A549 (cell line): ENCODE results near the gene OBSCN. TPM values are rescaled to one million over a fixed set of nuclear protein-coding genes. Genes with fewer than 3 reads are reported as not detected.

Experiments
- ATAC-seq, 2 experiments: fragments of 200-7000 bp in 1 of 2; fragments of >200 bp in 1 of 2; cut with Nextera tagmentation in 1 of 2; cut with Tn5 transposase in 1 of 2; 3 replicates each; pipeline versions ENCODE4 v1.8.0 to v1.9.1; 2018 to 2020; ENCODE audit warnings: mild to moderate bottlenecking in 1 of 2, moderate library complexity in 1 of 2
- CTCF ChIA-PET: fragments of 300-600 bp; sonication (Branson Sonifier 250); formaldehyde crosslinking; extraction: SDS; loops from one replicate; lab custom pipeline; 2021; ENCODE audit warnings: antibody characterized with exemption, inconsistent platforms; lab: Yijun Ruan, JAX
- POLR2A ChIA-PET: fragments of 350-600 bp; formaldehyde crosslinking; extraction: SDS; loops from one replicate; lab custom pipeline; 2021; ENCODE audit warnings: antibody characterized with exemption, inconsistent platforms; lab: Yijun Ruan, JAX
- DNase-seq, 2 experiments: peaks; one replicate each; pipeline versions ENCODE4 v3.0.0 to v3.0.0-alpha.2; 2011 to 2016; ENCODE audit warnings: low read depth in 1 of 2, low spot score in 1 of 2
- FAIRE-seq: peaks from 2 replicates; lab custom pipeline; 2011; peaks lifted over from hg19 to GRCh38; lab: Jason Lieb, UNC
- H3K27ac ChIP-seq, 2 experiments: fragments of >200 bp; sonication (Bioruptor Twin); formaldehyde crosslinking; 3 replicates each; pipeline ENCODE4 v1.5.1; 2016 to 2017
- H3K4me1 ChIP-seq: fragments of >200 bp; sonication (Bioruptor Twin); formaldehyde crosslinking; 3 replicates; pipeline ENCODE4 v1.6.1; 2016
- H3K4me2 ChIP-seq: fragments of >200 bp; sonication (Bioruptor Twin); formaldehyde crosslinking; 3 replicates; pipeline ENCODE4 v1.6.1; 2016
- H3K4me3 ChIP-seq: fragments of >200 bp; sonication (Bioruptor Twin); formaldehyde crosslinking; 3 replicates; pipeline ENCODE4 v1.5.1; 2016
- H3K9me3 ChIP-seq: fragments of >200 bp; sonication (Bioruptor Twin); formaldehyde crosslinking; 3 replicates; pipeline ENCODE4 v1.6.1; 2016
- BHLHE40 ChIP-seq: IDR thresholded peaks from 2 replicates; pipeline ENCODE4 v1.6.1; 2012; ENCODE audit warnings: low read depth, low read length, inconsistent platforms
- CBX8 ChIP-seq: fragments of 200-600 bp; sonication (generic); IDR thresholded peaks from 2 replicates; pipeline ENCODE4 v1.6.1; 2016
- CHD2 ChIP-seq: fragments of 150-350 bp; IDR thresholded peaks from 2 replicates; pipeline ENCODE4 v1.6.1; 2014; ENCODE audit warnings: low read length; ENCODE audit not compliant: partially characterized antibody
- CHD4 ChIP-seq: fragments of 200-600 bp; sonication (generic); IDR thresholded peaks from 2 replicates; pipeline ENCODE4 v1.6.1; 2016; ENCODE audit warnings: antibody characterized with exemption, mild to moderate bottlenecking, borderline replicate concordance
- ELK1 ChIP-seq: fragments of 150-350 bp; IDR thresholded peaks from 2 replicates; pipeline ENCODE4 v1.6.1; 2014; ENCODE audit warnings: low read depth, mild to moderate bottlenecking, low read length
- EP300 ChIP-seq, 2 experiments: fragments of >200 bp; sonication (Bioruptor Twin); formaldehyde crosslinking; IDR thresholded peaks; 2 replicates in 1 of 2; 3 replicates in 1 of 2; pipeline ENCODE4 v1.6.1; 2016 to 2017
- ESRRA ChIP-seq: fragments of 150-350 bp; IDR thresholded peaks from 2 replicates; pipeline ENCODE4 v1.6.1; 2014; ENCODE audit warnings: mild to moderate bottlenecking, low read length, borderline replicate concordance
- FOSL2 ChIP-seq, 2 experiments: fragments of 450-650 bp in 1 of 2; fragments of >200 bp in 1 of 2; sonication (Bioruptor Twin) in 1 of 2; formaldehyde crosslinking; IDR thresholded peaks; 2 replicates each; pipeline versions ENCODE4 v1.5.0 to v1.6.1; 2016 to 2020; ENCODE audit warnings: mild to moderate bottlenecking in 1 of 2, moderate library complexity in 1 of 2
- FOXS1 ChIP-seq: fragments of 250-450 bp; sonication (Bioruptor Pico); IDR thresholded peaks from 2 replicates; pipeline ENCODE4 v1.5.0; 2020; ENCODE audit warnings: mild to moderate bottlenecking, moderate library complexity
- GATA3 ChIP-seq: IDR thresholded peaks from 2 replicates; pipeline ENCODE4 v1.6.1; 2012; ENCODE audit warnings: borderline replicate concordance
- HES2 ChIP-seq: fragments of >200 bp; sonication (Bioruptor Twin); formaldehyde crosslinking; IDR thresholded peaks from 2 replicates; pipeline ENCODE4 v1.6.1; 2016
- HEYL ChIP-seq: fragments of 250-450 bp; sonication (Bioruptor Pico); IDR thresholded peaks from 2 replicates; pipeline ENCODE4 v1.8.0; 2021; ENCODE audit warnings: mild to moderate bottlenecking, moderate library complexity
- HOXB13 ChIP-seq: fragments of 250-450 bp; sonication (Bioruptor Pico); IDR thresholded peaks from 2 replicates; pipeline ENCODE4 v1.5.0; 2020; ENCODE audit warnings: low read depth, mild to moderate bottlenecking, moderate library complexity
- JUN ChIP-seq, 2 experiments: fragments of >200 bp; sonication (Bioruptor Twin); formaldehyde crosslinking; IDR thresholded peaks; 2 replicates in 1 of 2; 3 replicates in 1 of 2; pipeline ENCODE4 v1.6.1; 2016 to 2017
- KDM1A ChIP-seq: fragments of 200-600 bp; sonication (generic); IDR thresholded peaks from 2 replicates; pipeline ENCODE4 v1.6.1; 2016; ENCODE audit warnings: low read depth, mild to moderate bottlenecking
- MAX ChIP-seq: IDR thresholded peaks from 2 replicates; pipeline ENCODE4 v1.6.1; 2012
- MAZ ChIP-seq: fragments of 150-350 bp; IDR thresholded peaks from 2 replicates; pipeline ENCODE4 v1.6.1; 2014; ENCODE audit warnings: antibody characterized with exemption, low read depth, low read length, borderline replicate concordance
- NFE2L2 ChIP-seq: fragments of 150-350 bp; conservative IDR thresholded peaks from 2 replicates; pipeline ENCODE4 v1.6.1; 2014; ENCODE audit warnings: low read length
- PBX3 ChIP-seq: IDR thresholded peaks from 2 replicates; pipeline ENCODE4 v1.6.1; 2012
- POLR2A ChIP-seq: IDR thresholded peaks from 2 replicates; pipeline ENCODE4 v1.6.1; 2012; ENCODE audit warnings: mild to moderate bottlenecking, low read length
- RAD21 ChIP-seq, 2 experiments: fragments of >200 bp in 1 of 2; sonication (Bioruptor Twin) in 1 of 2; formaldehyde crosslinking in 1 of 2; IDR thresholded peaks in 1 of 2; conservative IDR thresholded peaks in 1 of 2; 2 replicates in 1 of 2; 3 replicates in 1 of 2; pipeline ENCODE4 v1.6.1; 2012 to 2018; ENCODE audit warnings: inconsistent platforms in 1 of 2
- RFX5 ChIP-seq: fragments of 450-650 bp; IDR thresholded peaks from 2 replicates; pipeline ENCODE4 v1.7.1; 2014; ENCODE audit warnings: antibody characterized with exemption, mild to moderate bottlenecking, moderate library complexity
- RNF2 ChIP-seq: fragments of 200-600 bp; sonication (generic); IDR thresholded peaks from 2 replicates; pipeline ENCODE4 v1.6.1; 2016; ENCODE audit warnings: low read depth, mild to moderate bottlenecking, antibody characterized with exemption, moderate library complexity, borderline replicate concordance
- SMC3 ChIP-seq: fragments of >200 bp; sonication (Bioruptor Twin); formaldehyde crosslinking; IDR thresholded peaks from 3 replicates; pipeline ENCODE4 v1.6.1; 2018; ENCODE audit warnings: inconsistent platforms
- ZC3H11A ChIP-seq: fragments of 450-650 bp; IDR thresholded peaks from 2 replicates; pipeline ENCODE4 v1.6.1; 2014; ENCODE audit warnings: antibody characterized with exemption, mild to moderate bottlenecking
- WGBS: methylation state at CpG from one replicate; pipeline ENCODE4 v1.1.6; 2017; ENCODE audit errors: missing lambda C conversion rate; 5-methylcytosine and 5-hydroxymethylcytosine counted together
- polyA plus RNA-seq, 4 experiments: library from polyadenylated mRNA; depleted of rRNA in 3 of 4; stranded (reverse); fragments of >200 nt; fragmentation: RNase III in 1 of 4; extraction: RNeasy Plus Mini Kit Qiagen cat#74134 plus additional on column Dnase treatment in 1 of 4; gene quantifications; 2 replicates in 3 of 4; 3 replicates in 1 of 4; pipeline ENCODE4 v1.2.3, GENCODE V29; 2011 to 2017
- TF ChIP-seq, protein P1 (sequence below): IDR thresholded peaks from 2 replicates; pipeline ENCODE4 v1.6.1; 2012; ENCODE audit warnings: low read depth, borderline replicate concordance
- TF ChIP-seq, protein P2 (sequence below): fragments of 250-450 bp; sonication (Bioruptor Pico); IDR thresholded peaks from 2 replicates; pipeline ENCODE4 v1.5.0; 2021; ENCODE audit warnings: mild to moderate bottlenecking, moderate library complexity, borderline replicate concordance

OBSCN gene
- polyA plus RNA-seq, 2 of the 4 experiments (the other 2 are of a cell fraction): 3.1 to 6.8 TPM

- POLR2A ChIA-PET: no interaction called here
- H3K4me3 ChIP-seq: no peak overlapping the region
- no peaks in the 10 kb centered on the region for H3K4me1 ChIP-seq
- CTCF ChIA-PET: no interaction called here
- H3K9me3 ChIP-seq: peaks cover 6% of the 10 kb centered on the region
- FAIRE-seq (no peak), DNase-seq (no peak), ATAC-seq (no peak)
- 85% methylated on average over 9 of the region's 9 CpGs for WGBS
- TF ChIP-seq ZC3H11A (no peak), CHD4 (no peak), HEYL (CRISPR knock-in tag) (no peak), MAZ (no peak), CHD2 (no peak), BHLHE40 (no peak), GATA3 (no peak), NFE2L2 (no peak), PBX3 (no peak), MAX (no peak), FOSL2 (IDR thresholded peaks at IDR 0.05) (no peak), FOSL2 (CRISPR knock-in tag; IDR thresholded peaks at IDR 0.05) (no peak), KDM1A (no peak), SMC3 (no peak), RAD21 (conservative IDR thresholded peaks at IDR 0.05 in 1 of 2, IDR thresholded peaks at IDR 0.05 in 1 of 2) (no peak), POLR2A (no peak), ELK1 (no peak)
- H3K4me2 ChIP-seq: no peak overlapping the region
- no peak overlapping the region for H3K27ac ChIP-seq
Measured at GRCh38 chr1:228292609-228292911, 84.7 kb downstream of the OBSCN start.

DNA sequence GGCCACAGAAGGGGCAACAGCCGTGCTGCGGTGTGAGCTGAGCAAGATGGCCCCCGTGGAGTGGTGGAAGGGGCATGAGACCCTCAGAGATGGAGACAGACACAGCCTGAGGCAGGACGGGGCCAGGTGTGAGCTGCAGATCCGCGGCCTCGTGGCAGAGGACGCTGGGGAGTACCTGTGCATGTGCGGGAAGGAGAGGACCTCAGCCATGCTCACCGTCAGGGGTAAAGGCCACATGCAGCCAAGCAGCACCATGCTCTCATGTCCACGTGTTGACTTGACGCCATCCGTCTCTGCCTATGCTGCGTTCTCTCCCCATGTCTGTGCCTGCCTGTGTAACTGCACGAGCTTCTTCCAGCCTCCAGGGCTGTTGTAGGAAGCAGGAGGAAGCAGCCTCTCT is 85.5 kb downstream of the OBSCN start:
- WGBS: 83% methylated on average over 15 of the region's 15 CpGs
- ChIA-PET POLR2A (no interaction called here), CTCF (no interaction called here)
- FAIRE-seq (no peak), ATAC-seq (no peak), DNase-seq (no peak)
- Histone ChIP-seq H3K9me3 (peaks cover 14% of the 10 kb centered on the region), H3K27ac (no peak overlapping the region), H3K4me1 (no peaks in the 10 kb centered on the region), H3K4me3 (no peak overlapping the region), H3K4me2 (no peak overlapping the region)
- TF ChIP-seq FOXS1 (CRISPR knock-in tag): no peak
- no peak for TF ChIP-seq BHLHE40
- TF ChIP-seq GATA3: no peak
- no peak for TF ChIP-seq EP300 (IDR thresholded peaks at IDR 0.05)
- TF ChIP-seq RFX5: no peak
- TF ChIP-seq CBX8: no peak
- TF ChIP-seq RNF2: no peak
- no peak for TF ChIP-seq FOSL2 (IDR thresholded peaks at IDR 0.05)
- no peak for TF ChIP-seq FOSL2 (CRISPR knock-in tag; IDR thresholded peaks at IDR 0.05)
- TF ChIP-seq, protein P1, sequence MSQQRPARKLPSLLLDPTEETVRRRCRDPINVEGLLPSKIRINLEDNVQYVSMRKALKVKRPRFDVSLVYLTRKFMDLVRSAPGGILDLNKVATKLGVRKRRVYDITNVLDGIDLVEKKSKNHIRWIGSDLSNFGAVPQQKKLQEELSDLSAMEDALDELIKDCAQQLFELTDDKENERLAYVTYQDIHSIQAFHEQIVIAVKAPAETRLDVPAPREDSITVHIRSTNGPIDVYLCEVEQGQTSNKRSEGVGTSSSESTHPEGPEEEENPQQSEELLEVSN: no peak
- TF ChIP-seq HES2: no peak
- no peak for TF ChIP-seq JUN (IDR thresholded peaks at IDR 0.05)
- TF ChIP-seq ELK1: no peak
- no peak for TF ChIP-seq HOXB13 (CRISPR knock-in tag)
- TF ChIP-seq, protein P2, sequence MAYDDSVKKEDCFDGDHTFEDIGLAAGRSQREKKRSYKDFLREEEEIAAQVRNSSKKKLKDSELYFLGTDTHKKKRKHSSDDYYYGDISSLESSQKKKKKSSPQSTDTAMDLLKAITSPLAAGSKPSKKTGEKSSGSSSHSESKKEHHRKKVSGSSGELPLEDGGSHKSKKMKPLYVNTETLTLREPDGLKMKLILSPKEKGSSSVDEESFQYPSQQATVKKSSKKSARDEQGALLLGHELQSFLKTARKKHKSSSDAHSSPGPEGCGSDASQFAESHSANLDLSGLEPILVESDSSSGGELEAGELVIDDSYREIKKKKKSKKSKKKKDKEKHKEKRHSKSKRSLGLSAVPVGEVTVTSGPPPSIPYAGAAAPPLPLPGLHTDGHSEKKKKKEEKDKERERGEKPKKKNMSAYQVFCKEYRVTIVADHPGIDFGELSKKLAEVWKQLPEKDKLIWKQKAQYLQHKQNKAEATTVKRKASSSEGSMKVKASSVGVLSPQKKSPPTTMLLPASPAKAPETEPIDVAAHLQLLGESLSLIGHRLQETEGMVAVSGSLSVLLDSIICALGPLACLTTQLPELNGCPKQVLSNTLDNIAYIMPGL (CRISPR knock-in tag): no peak
- TF ChIP-seq ESRRA: no peak
